Measurements from ENCODE around the gene KIF25. TPM values are rescaled to one million over a fixed set of nuclear protein-coding genes. Genes with fewer than 3 reads are reported as not detected.

KIF25 gene
- total and polyA plus RNA-seq, 3 experiments from 2014 or later: not detected

- ChIA-PET POLR2A (no interaction called here), CTCF (no interaction called here)
- H3K27me3 ChIP-seq (ENCODE audit: insufficient read depth, low read length, poor library complexity, severe bottlenecking): no peaks in the 10 kb centered on the region
- Mint-ChIP-seq H3K27ac (peak overlapping the region in 1 of 8 donors; percentile 43), H3K9me3 (no peaks in the 10 kb centered on the region), H3K4me1 (no peaks in the 10 kb centered on the region), H3K4me3 (no peak overlapping the region), H3K36me3 (peaks cover 0 to 2% (median 0%) of the 10 kb centered on the region in 3 donors), H3K27me3 (no peaks in the 10 kb centered on the region)
- H3K4me3 ChIP-seq (ENCODE audit: low read length): no peak overlapping the region
- no peaks in the 10 kb centered on the region for H3K36me3 ChIP-seq (ENCODE audit: insufficient read depth, low read length)
- H3K4me1 ChIP-seq (ENCODE audit: insufficient read depth, low read length): no peaks in the 10 kb centered on the region
- H3K27ac ChIP-seq (ENCODE audit: low read depth, low read length): no peak overlapping the region
- no peak for DNase-seq
- no peaks in the 10 kb centered on the region for H3K9me3 ChIP-seq (ENCODE audit: low read length)
Measured at GRCh38 chr6:167956491-167956890, 41.0 kb upstream of the KIF25 start.

- no peak for DNase-seq
- ChIA-PET CTCF (no interaction called here), POLR2A (no interaction called here)
- Histone ChIP-seq H3K4me1 (ENCODE audit: insufficient read depth, low read length) (no peaks in the 10 kb centered on the region), H3K36me3 (ENCODE audit: insufficient read depth, low read length) (no peaks in the 10 kb centered on the region), H3K27ac (ENCODE audit: low read depth, low read length) (no peak overlapping the region), H3K9me3 (ENCODE audit: low read length) (no peaks in the 10 kb centered on the region), H3K27me3 (ENCODE audit: insufficient read depth, low read length, poor library complexity, severe bottlenecking) (no peaks in the 10 kb centered on the region), H3K4me3 (ENCODE audit: low read length) (no peak overlapping the region)
- Mint-ChIP-seq H3K9me3 (no peaks in the 10 kb centered on the region), H3K4me3 (no peak overlapping the region), H3K27me3 (peaks cover 0 to 2% of the 10 kb centered on the region in 2 donors), H3K27ac (no peak overlapping the region), H3K4me1 (no peaks in the 10 kb centered on the region), H3K36me3 (peaks cover 0 to 2% (median 0%) of the 10 kb centered on the region in 3 donors)
Measured at GRCh38 chr6:167956983-167957492, 40.4 kb upstream of the KIF25 start.

GRCh38 chr6:167957626-167958025 lies 39.8 kb upstream of the KIF25 start:
- ChIA-PET POLR2A (no interaction called here), CTCF (no interaction called here)
- no peak overlapping the region for H3K27ac ChIP-seq (ENCODE audit: low read depth, low read length)
- H3K36me3 Mint-ChIP-seq: peaks cover 0 to 2% (median 0%) of the 10 kb centered on the region in 3 donors
- H3K4me3 Mint-ChIP-seq: no peak overlapping the region
- no peaks in the 10 kb centered on the region for H3K36me3 ChIP-seq (ENCODE audit: insufficient read depth, low read length)
- no peak overlapping the region for H3K27ac Mint-ChIP-seq
- H3K4me3 ChIP-seq (ENCODE audit: low read length): no peak overlapping the region
- no peak for DNase-seq
- H3K9me3 ChIP-seq (ENCODE audit: low read length): no peaks in the 10 kb centered on the region
- H3K9me3 Mint-ChIP-seq: no peaks in the 10 kb centered on the region
- H3K27me3 ChIP-seq (ENCODE audit: insufficient read depth, low read length, poor library complexity, severe bottlenecking): no peaks in the 10 kb centered on the region
- peaks cover 0 to 2% of the 10 kb centered on the region in 2 donors for H3K27me3 Mint-ChIP-seq
- H3K4me1 ChIP-seq (ENCODE audit: insufficient read depth, low read length): no peaks in the 10 kb centered on the region
- H3K4me1 Mint-ChIP-seq: no peaks in the 10 kb centered on the region

DNA sequence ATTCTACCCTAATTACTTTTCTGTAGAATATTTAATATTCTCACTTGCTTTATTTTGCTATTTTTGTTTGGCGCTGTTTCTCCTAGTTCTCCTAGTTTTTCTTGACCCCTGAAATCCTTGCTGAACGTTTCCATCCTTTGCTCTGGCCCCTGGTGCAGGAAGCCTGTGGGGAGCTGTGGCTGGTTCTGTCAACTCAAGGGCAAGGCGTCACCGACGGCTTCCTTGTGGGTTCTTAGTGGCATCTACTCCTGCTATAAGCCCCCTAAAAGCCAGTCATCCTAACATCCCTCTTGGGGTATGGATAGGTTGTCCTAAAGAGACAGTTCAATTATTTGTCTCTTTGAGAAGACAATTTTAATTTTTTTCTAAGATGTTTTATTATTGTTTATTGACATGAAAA lies 36.9 kb upstream of the KIF25 start:
- no peak for DNase-seq
- H3K27me3 ChIP-seq (ENCODE audit: insufficient read depth, low read length, poor library complexity, severe bottlenecking): no peaks in the 10 kb centered on the region
- Mint-ChIP-seq H3K9me3 (no peaks in the 10 kb centered on the region), H3K4me3 (no peak overlapping the region), H3K4me1 (no peaks in the 10 kb centered on the region), H3K27me3 (peaks cover 0 to 2% of the 10 kb centered on the region in 2 donors), H3K36me3 (peaks cover 0 to 3% (median 2%) of the 10 kb centered on the region in 3 donors), H3K27ac (no peak overlapping the region)
- H3K4me1 ChIP-seq (ENCODE audit: insufficient read depth, low read length): no peaks in the 10 kb centered on the region
- H3K9me3 ChIP-seq (ENCODE audit: low read length): no peaks in the 10 kb centered on the region
- H3K36me3 ChIP-seq (ENCODE audit: insufficient read depth, low read length): no peaks in the 10 kb centered on the region
- no peak overlapping the region for H3K4me3 ChIP-seq (ENCODE audit: low read length)
- ChIA-PET POLR2A (no interaction called here), CTCF (no interaction called here)
- no peak overlapping the region for H3K27ac ChIP-seq (ENCODE audit: low read depth, low read length)

DNA sequence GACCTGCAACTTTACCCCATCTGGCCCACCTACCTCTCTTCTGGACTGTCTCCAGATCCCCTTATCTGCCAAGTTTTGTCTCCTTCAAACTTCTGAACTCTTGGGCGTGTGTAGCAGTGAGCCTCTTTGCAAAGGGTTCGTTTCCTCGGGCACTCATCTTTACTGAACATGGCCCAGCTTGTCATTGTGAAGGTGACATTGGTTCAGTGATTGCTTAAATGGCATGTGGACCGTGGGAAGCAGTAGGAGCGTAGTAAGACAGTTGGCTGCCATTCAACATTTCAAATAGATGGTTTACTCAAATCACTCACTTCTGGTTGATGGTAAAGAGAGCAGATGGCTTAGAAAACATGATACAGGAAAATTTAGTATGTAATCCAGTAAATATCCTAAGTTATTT lies 34.8 kb upstream of the KIF25 start:
- no peaks in the 10 kb centered on the region for H3K4me1 Mint-ChIP-seq
- no peaks in the 10 kb centered on the region for H3K9me3 Mint-ChIP-seq
- peaks cover 0 to 10% (median 6%) of the 10 kb centered on the region in 3 donors for H3K36me3 Mint-ChIP-seq
- ChIA-PET CTCF (no interaction called here), POLR2A (no interaction called here)
- no peak overlapping the region for H3K4me3 ChIP-seq (ENCODE audit: low read length)
- H3K36me3 ChIP-seq (ENCODE audit: insufficient read depth, low read length): peaks cover 3% of the 10 kb centered on the region
- no peaks in the 10 kb centered on the region for H3K27me3 ChIP-seq (ENCODE audit: insufficient read depth, low read length, poor library complexity, severe bottlenecking)
- no peaks in the 10 kb centered on the region for H3K4me1 ChIP-seq (ENCODE audit: insufficient read depth, low read length)
- no peaks in the 10 kb centered on the region for H3K9me3 ChIP-seq (ENCODE audit: low read length)
- peaks cover 0 to 2% of the 10 kb centered on the region in 2 donors for H3K27me3 Mint-ChIP-seq
- H3K27ac ChIP-seq (ENCODE audit: low read depth, low read length): no peak overlapping the region
- H3K4me3 Mint-ChIP-seq: no peak overlapping the region
- no peak overlapping the region for H3K27ac Mint-ChIP-seq
- DNase-seq: no peak

DNA sequence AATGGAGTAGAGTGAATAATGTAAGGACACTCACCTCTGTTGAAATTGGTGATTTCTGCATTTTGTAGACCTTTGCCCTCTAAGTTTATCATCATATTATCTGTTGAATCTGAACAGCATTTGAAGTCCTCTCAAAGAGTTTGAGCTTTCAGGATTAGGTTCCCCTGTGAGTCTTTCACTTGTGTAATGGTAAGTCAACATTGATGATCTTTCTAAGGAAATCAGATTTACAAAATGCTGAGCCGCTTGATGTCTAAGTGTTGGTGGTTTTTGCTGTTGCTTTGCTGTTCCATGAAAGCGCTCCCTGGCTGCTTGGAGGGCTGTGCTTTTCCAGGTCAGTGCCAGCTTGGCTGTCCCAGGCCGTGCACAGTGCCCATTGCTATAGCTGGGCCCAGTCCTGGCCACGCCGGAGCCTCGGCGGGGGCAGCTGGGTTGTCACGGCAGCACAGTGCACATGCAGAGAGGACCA lies 33.8 kb upstream of the KIF25 start:
- no peak overlapping the region for H3K27ac Mint-ChIP-seq
- peaks cover 0 to 10% (median 6%) of the 10 kb centered on the region in 3 donors for H3K36me3 Mint-ChIP-seq
- Histone ChIP-seq H3K4me1 (ENCODE audit: insufficient read depth, low read length) (no peaks in the 10 kb centered on the region), H3K27ac (ENCODE audit: low read depth, low read length) (no peak overlapping the region), H3K36me3 (ENCODE audit: insufficient read depth, low read length) (peaks cover 4% of the 10 kb centered on the region), H3K9me3 (ENCODE audit: low read length) (no peaks in the 10 kb centered on the region), H3K27me3 (ENCODE audit: insufficient read depth, low read length, poor library complexity, severe bottlenecking) (no peaks in the 10 kb centered on the region), H3K4me3 (ENCODE audit: low read length) (no peak overlapping the region)
- peaks cover 0 to 2% of the 10 kb centered on the region in 2 donors for H3K27me3 Mint-ChIP-seq
- DNase-seq: no peak
- no peaks in the 10 kb centered on the region for H3K4me1 Mint-ChIP-seq
- ChIA-PET POLR2A (no interaction called here), CTCF (no interaction called here)
- no peaks in the 10 kb centered on the region for H3K9me3 Mint-ChIP-seq
- no peak overlapping the region for H3K4me3 Mint-ChIP-seq

GRCh38 chr6:167965592-167966539 lies 31.6 kb upstream of the KIF25 start:
- H3K27ac Mint-ChIP-seq: no peak overlapping the region
- peak overlapping the region in 1 of 7 donors; percentile 15 for H3K4me3 Mint-ChIP-seq
- H3K4me1 ChIP-seq (ENCODE audit: insufficient read depth, low read length): no peaks in the 10 kb centered on the region
- H3K36me3 Mint-ChIP-seq: peaks cover 0 to 12% (median 6%) of the 10 kb centered on the region in 3 donors
- H3K9me3 Mint-ChIP-seq: no peaks in the 10 kb centered on the region
- no peaks in the 10 kb centered on the region for H3K4me1 Mint-ChIP-seq
- no peaks in the 10 kb centered on the region for H3K9me3 ChIP-seq (ENCODE audit: low read length)
- ChIA-PET CTCF (no interaction called here), POLR2A (no interaction called here)
- H3K27me3 ChIP-seq (ENCODE audit: insufficient read depth, low read length, poor library complexity, severe bottlenecking): no peaks in the 10 kb centered on the region
- H3K36me3 ChIP-seq (ENCODE audit: insufficient read depth, low read length): peaks cover 4% of the 10 kb centered on the region
- H3K27me3 Mint-ChIP-seq: peaks cover 0 to 2% of the 10 kb centered on the region in 2 donors
- no peak overlapping the region for H3K4me3 ChIP-seq (ENCODE audit: low read length)
- DNase-seq: no peak
- no peak overlapping the region for H3K27ac ChIP-seq (ENCODE audit: low read depth, low read length)

GRCh38 chr6:167966540-167966905 lies 30.9 kb upstream of the KIF25 start:
- Mint-ChIP-seq H3K4me1 (no peaks in the 10 kb centered on the region), H3K27me3 (peaks cover 0 to 2% of the 10 kb centered on the region in 2 donors), H3K36me3 (peaks cover 0 to 12% (median 6%) of the 10 kb centered on the region in 3 donors), H3K9me3 (no peaks in the 10 kb centered on the region), H3K27ac (peak overlapping the region in 1 of 8 donors; percentile 12), H3K4me3 (no peak overlapping the region)
- Histone ChIP-seq H3K4me1 (ENCODE audit: insufficient read depth, low read length) (no peaks in the 10 kb centered on the region), H3K36me3 (ENCODE audit: insufficient read depth, low read length) (peaks cover 4% of the 10 kb centered on the region), H3K27me3 (ENCODE audit: insufficient read depth, low read length, poor library complexity, severe bottlenecking) (no peaks in the 10 kb centered on the region), H3K27ac (ENCODE audit: low read depth, low read length) (no peak overlapping the region), H3K9me3 (ENCODE audit: low read length) (no peaks in the 10 kb centered on the region), H3K4me3 (ENCODE audit: low read length) (no peak overlapping the region)
- POLR2A ChIA-PET: no interaction called here
- CTCF ChIA-PET: no interaction called here
- no peak for DNase-seq
